Measurements from ENCODE around the gene LAMA2.

DNA sequence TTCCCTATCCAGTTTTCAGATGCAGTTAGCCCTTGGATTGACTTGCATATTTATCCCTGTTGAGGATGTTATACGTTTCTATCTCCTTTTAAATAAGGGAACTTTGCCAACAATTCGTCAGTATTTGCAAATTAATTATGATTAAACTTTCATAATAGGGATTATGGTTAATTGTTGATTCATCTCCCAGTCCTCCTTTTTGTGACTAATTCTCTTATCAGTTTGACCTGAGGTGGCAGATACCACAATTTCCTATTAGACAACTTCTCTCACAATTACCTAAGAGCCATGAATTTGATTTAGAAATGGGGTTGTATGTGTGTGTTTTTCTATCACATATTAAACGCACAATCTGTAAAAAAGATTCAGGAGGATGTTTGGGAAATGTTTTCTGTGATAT is 172.9 kb downstream of the LAMA2 start:
- TF ChIP-seq POLR2A (IDR thresholded peaks at IDR 0.05; ENCODE audit: low read length) = no peak
- no peak for TF ChIP-seq GATA1 (IDR thresholded peaks at IDR 0.05; ENCODE audit: low read depth, low read length)

Data from erythroblast (primary cell).